Measurements from ENCODE around the gene GPX3.

DNA sequence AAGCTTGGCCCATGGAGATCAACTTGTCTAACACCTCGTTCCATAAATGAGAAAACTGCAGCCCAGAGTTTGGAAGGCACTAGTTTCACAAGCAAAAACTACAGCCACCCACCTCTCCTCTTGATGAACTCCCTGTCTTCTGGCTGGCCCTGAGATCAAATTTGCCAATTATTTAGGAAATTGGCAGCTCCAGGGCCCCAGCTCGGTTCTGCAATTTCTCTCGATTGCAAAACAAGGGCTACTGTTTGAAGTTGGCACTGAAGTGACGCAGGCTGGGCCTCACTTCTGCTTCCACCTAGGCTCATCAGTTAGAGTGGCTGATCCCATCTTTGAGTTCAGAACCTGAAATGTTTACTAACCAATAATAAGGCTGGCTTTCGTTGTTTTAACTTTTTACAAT, 3.7 kb upstream of the GPX3 start:
- TF ChIP-seq, protein P1, sequence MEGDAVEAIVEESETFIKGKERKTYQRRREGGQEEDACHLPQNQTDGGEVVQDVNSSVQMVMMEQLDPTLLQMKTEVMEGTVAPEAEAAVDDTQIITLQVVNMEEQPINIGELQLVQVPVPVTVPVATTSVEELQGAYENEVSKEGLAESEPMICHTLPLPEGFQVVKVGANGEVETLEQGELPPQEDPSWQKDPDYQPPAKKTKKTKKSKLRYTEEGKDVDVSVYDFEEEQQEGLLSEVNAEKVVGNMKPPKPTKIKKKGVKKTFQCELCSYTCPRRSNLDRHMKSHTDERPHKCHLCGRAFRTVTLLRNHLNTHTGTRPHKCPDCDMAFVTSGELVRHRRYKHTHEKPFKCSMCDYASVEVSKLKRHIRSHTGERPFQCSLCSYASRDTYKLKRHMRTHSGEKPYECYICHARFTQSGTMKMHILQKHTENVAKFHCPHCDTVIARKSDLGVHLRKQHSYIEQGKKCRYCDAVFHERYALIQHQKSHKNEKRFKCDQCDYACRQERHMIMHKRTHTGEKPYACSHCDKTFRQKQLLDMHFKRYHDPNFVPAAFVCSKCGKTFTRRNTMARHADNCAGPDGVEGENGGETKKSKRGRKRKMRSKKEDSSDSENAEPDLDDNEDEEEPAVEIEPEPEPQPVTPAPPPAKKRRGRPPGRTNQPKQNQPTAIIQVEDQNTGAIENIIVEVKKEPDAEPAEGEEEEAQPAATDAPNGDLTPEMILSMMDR (IDR thresholded peaks at IDR 0.05; ENCODE audit: poor library complexity), result no peak
- no peak for TF ChIP-seq EZH2 (IDR thresholded peaks at IDR 0.05; ENCODE audit: borderline replicate concordance)

All from hepatocyte (in vitro differentiated cells).